Loucy (cell line): ENCODE measurements around the gene ATP2A2.

Experiments
- H2AFZ ChIP-seq: fragments of 200-600 bp; sonication (generic); 2 replicates; pipeline ENCODE4 v1.6.0; 2016; ENCODE audit warnings: antibody characterized with exemption, mild to moderate bottlenecking, low read length, moderate library complexity
- H3F3A ChIP-seq: fragments of 200-600 bp; 2 replicates; pipeline ENCODE4 v1.6.0; 2016; ENCODE audit warnings: antibody characterized with exemption, low read depth, mild to moderate bottlenecking
- H3K27me3 ChIP-seq: fragments of 200-600 bp; sonication (generic); 2 replicates; pipeline ENCODE4 v1.6.1; 2014; ENCODE audit warnings: low read length, mild to moderate bottlenecking; ENCODE audit not compliant: insufficient read depth, poor library complexity, severe bottlenecking
- H3K36me3 ChIP-seq: fragments of 200-600 bp; sonication (generic); 2 replicates; pipeline ENCODE4 v1.6.1; 2016; ENCODE audit warnings: low read length; ENCODE audit not compliant: insufficient read depth
- H3K4me1 ChIP-seq: fragments of 200-600 bp; sonication (generic); 2 replicates; pipeline ENCODE4 v1.5.1; 2014; ENCODE audit warnings: low read length, mild to moderate bottlenecking; ENCODE audit not compliant: insufficient read depth, poor library complexity, severe bottlenecking
- H3K4me2 ChIP-seq: fragments of 200-600 bp; sonication (generic); 2 replicates; pipeline ENCODE4 v1.6.0; 2014; ENCODE audit warnings: antibody characterized with exemption, low read length, low read depth, mild to moderate bottlenecking; ENCODE audit not compliant: poor library complexity, severe bottlenecking
- H3K4me3 ChIP-seq: fragments of 200-600 bp; sonication (generic); 2 replicates; pipeline ENCODE4 v1.5.1; 2014; ENCODE audit warnings: low read length, mild to moderate bottlenecking, mixed read lengths; ENCODE audit not compliant: poor library complexity, severe bottlenecking
- H3K79me2 ChIP-seq: fragments of 200-600 bp; sonication (generic); 2 replicates; pipeline ENCODE4 v1.6.1; 2014; ENCODE audit warnings: low read length; ENCODE audit not compliant: insufficient read depth
- H3K9ac ChIP-seq: fragments of 200-600 bp; sonication (generic); 2 replicates; pipeline ENCODE4 v1.6.0; 2014; ENCODE audit warnings: mild to moderate bottlenecking, low read depth, low read length, moderate library complexity; ENCODE audit not compliant: poor library complexity, severe bottlenecking
- H3K9me2 ChIP-seq: fragments of 200-600 bp; sonication (generic); replicated peaks from 2 replicates; pipeline ENCODE4 v1.6.1; 2016; ENCODE audit warnings: low read depth, low read length, mixed read lengths
- H3K9me3 ChIP-seq: fragments of 200-600 bp; sonication (generic); 2 replicates; pipeline ENCODE4 v1.6.1; 2014; ENCODE audit warnings: mild to moderate bottlenecking, antibody characterized with exemption, low read length, low read depth; ENCODE audit not compliant: insufficient read depth
- H4K20me1 ChIP-seq: fragments of 200-600 bp; sonication (generic); 2 replicates; pipeline ENCODE4 v1.6.0; 2014; ENCODE audit warnings: antibody characterized with exemption, low read length, mild to moderate bottlenecking; ENCODE audit not compliant: insufficient read depth, poor library complexity, severe bottlenecking
- CTCF ChIP-seq: fragments of 200-600 bp; sonication (generic); conservative IDR thresholded peaks from 2 replicates; pipeline ENCODE4 v1.5.1; 2014; ENCODE audit warnings: mild to moderate bottlenecking, antibody characterized with exemption, low read length
- EZH2phosphoT487 ChIP-seq: fragments of 200-600 bp; IDR thresholded peaks from 2 replicates; pipeline ENCODE4 v1.6.1; 2018; ENCODE audit warnings: antibody characterized with exemption, mild to moderate bottlenecking, moderate library complexity, borderline replicate concordance

ATP2A2 gene

DNA sequence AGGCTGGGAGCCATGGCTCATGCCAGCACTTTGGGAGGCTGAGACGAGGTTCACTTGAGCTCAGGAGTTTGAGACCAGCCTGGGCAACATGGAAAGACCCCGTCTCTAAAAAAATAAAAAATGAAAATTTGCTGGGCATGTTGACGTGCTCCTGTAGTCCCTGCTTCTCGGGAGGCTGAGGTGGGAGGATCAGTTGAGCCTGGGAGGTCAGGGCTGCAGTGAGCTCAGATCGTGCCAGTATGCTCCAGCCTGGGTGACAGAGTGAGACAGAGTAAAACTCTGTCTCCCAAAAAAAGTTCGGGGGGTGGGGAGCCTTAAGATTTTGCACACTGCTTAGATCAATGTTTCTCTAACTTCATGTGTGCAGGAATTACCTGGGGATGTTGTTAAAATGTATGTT lies 30.9 kb downstream of the ATP2A2 start:
- H3K36me3 ChIP-seq: peaks cover 58% of the 10 kb centered on the region

GRCh38 chr12:110312581-110313360 lies 31.7 kb downstream of the ATP2A2 start:
- Histone ChIP-seq H3K9ac (no peak overlapping the region), H3K27me3 (no peaks in the 10 kb centered on the region), H3K4me3 (no peak overlapping the region), H3K9me3 (no peaks in the 10 kb centered on the region), H3F3A (no peaks in the 10 kb centered on the region), H3K9me2 (no peaks in the 10 kb centered on the region), H3K4me1 (peaks cover 18% of the 10 kb centered on the region), H3K4me2 (peak overlapping the region; percentile 11), H3K36me3 (peaks cover 56% of the 10 kb centered on the region), H2AFZ (no peak overlapping the region), H4K20me1 (peaks cover 92% of the 10 kb centered on the region), H3K79me2 (peaks cover 99% of the 10 kb centered on the region)
- TF ChIP-seq CTCF (no peak), EZH2phosphoT487 (no peak)

More for the DNA sequence above, 30.9 kb downstream of the ATP2A2 start:
- TF ChIP-seq CTCF (no peak), EZH2phosphoT487 (no peak)
- Histone ChIP-seq H2AFZ (no peak overlapping the region), H3K4me3 (no peak overlapping the region), H3F3A (no peaks in the 10 kb centered on the region), H3K9ac (no peak overlapping the region), H3K9me2 (no peaks in the 10 kb centered on the region), H4K20me1 (peaks cover 92% of the 10 kb centered on the region), H3K79me2 (peaks cover 100% of the 10 kb centered on the region), H3K4me1 (peaks cover 18% of the 10 kb centered on the region), H3K27me3 (no peaks in the 10 kb centered on the region), H3K4me2 (no peak overlapping the region), H3K9me3 (no peaks in the 10 kb centered on the region)

GRCh38 chr12:110314308-110314707 lies 33.3 kb downstream of the ATP2A2 start:
- no peak overlapping the region for H3K4me3 ChIP-seq
- peaks cover 99% of the 10 kb centered on the region for H3K79me2 ChIP-seq
- H2AFZ ChIP-seq: no peak overlapping the region
- no peaks in the 10 kb centered on the region for H3K27me3 ChIP-seq
- peaks cover 18% of the 10 kb centered on the region for H3K4me1 ChIP-seq
- peaks cover 58% of the 10 kb centered on the region for H3K36me3 ChIP-seq
- no peak overlapping the region for H3K9ac ChIP-seq
- no peaks in the 10 kb centered on the region for H3K9me2 ChIP-seq
- no peaks in the 10 kb centered on the region for H3F3A ChIP-seq
- no peak overlapping the region for H3K4me2 ChIP-seq
- H3K9me3 ChIP-seq: no peaks in the 10 kb centered on the region
- TF ChIP-seq CTCF (no peak), EZH2phosphoT487 (no peak)
- peaks cover 90% of the 10 kb centered on the region for H4K20me1 ChIP-seq
